A549 (cell line): ENCODE measurements around the gene CDC42. TPM values are rescaled to one million over a fixed set of nuclear protein-coding genes. Genes with fewer than 3 reads are reported as not detected.

Source experiments
- ATAC-seq, 2 experiments: fragments of 200-7000 bp in 1 of 2; fragments of >200 bp in 1 of 2; cut with Nextera tagmentation in 1 of 2; cut with Tn5 transposase in 1 of 2; 3 replicates each; pipeline versions ENCODE4 v1.8.0 to v1.9.1; 2018 to 2020; ENCODE audit warnings: mild to moderate bottlenecking in 1 of 2, moderate library complexity in 1 of 2
- CTCF ChIA-PET: fragments of 300-600 bp; sonication (Branson Sonifier 250); formaldehyde crosslinking; extraction: SDS; loops from one replicate; lab custom pipeline; 2021; ENCODE audit warnings: antibody characterized with exemption, inconsistent platforms; lab: Yijun Ruan, JAX
- POLR2A ChIA-PET: fragments of 350-600 bp; formaldehyde crosslinking; extraction: SDS; loops from one replicate; lab custom pipeline; 2021; ENCODE audit warnings: antibody characterized with exemption, inconsistent platforms; lab: Yijun Ruan, JAX
- DNase-seq, 2 experiments: peaks; one replicate each; pipeline versions ENCODE4 v3.0.0 to v3.0.0-alpha.2; 2011 to 2016; ENCODE audit warnings: low read depth in 1 of 2, low spot score in 1 of 2
- FAIRE-seq: peaks from 2 replicates; lab custom pipeline; 2011; peaks lifted over from hg19 to GRCh38; lab: Jason Lieb, UNC
- H3K27ac ChIP-seq, 2 experiments: fragments of >200 bp; sonication (Bioruptor Twin); formaldehyde crosslinking; 3 replicates each; pipeline ENCODE4 v1.5.1; 2016 to 2017
- H3K4me1 ChIP-seq: fragments of >200 bp; sonication (Bioruptor Twin); formaldehyde crosslinking; 3 replicates; pipeline ENCODE4 v1.6.1; 2016
- H3K4me2 ChIP-seq: fragments of >200 bp; sonication (Bioruptor Twin); formaldehyde crosslinking; 3 replicates; pipeline ENCODE4 v1.6.1; 2016
- H3K4me3 ChIP-seq: fragments of >200 bp; sonication (Bioruptor Twin); formaldehyde crosslinking; 3 replicates; pipeline ENCODE4 v1.5.1; 2016
- H3K9me3 ChIP-seq: fragments of >200 bp; sonication (Bioruptor Twin); formaldehyde crosslinking; 3 replicates; pipeline ENCODE4 v1.6.1; 2016
- CEBPB ChIP-seq, 2 experiments: fragments of >200 bp in 1 of 2; sonication (Bioruptor Twin) in 1 of 2; formaldehyde crosslinking in 1 of 2; IDR thresholded peaks; 2 replicates each; pipeline ENCODE4 v1.6.1; 2012 to 2016
- CHD2 ChIP-seq: fragments of 150-350 bp; IDR thresholded peaks from 2 replicates; pipeline ENCODE4 v1.6.1; 2014; ENCODE audit warnings: low read length; ENCODE audit not compliant: partially characterized antibody
- EHF ChIP-seq: fragments of 250-450 bp; sonication (Bioruptor Pico); IDR thresholded peaks from 2 replicates; pipeline ENCODE4 v1.5.0; 2020; ENCODE audit warnings: mild to moderate bottlenecking
- FOSL2 ChIP-seq, 2 experiments: fragments of 450-650 bp in 1 of 2; fragments of >200 bp in 1 of 2; sonication (Bioruptor Twin) in 1 of 2; formaldehyde crosslinking; IDR thresholded peaks; 2 replicates each; pipeline versions ENCODE4 v1.5.0 to v1.6.1; 2016 to 2020; ENCODE audit warnings: mild to moderate bottlenecking in 1 of 2, moderate library complexity in 1 of 2
- GATA3 ChIP-seq: IDR thresholded peaks from 2 replicates; pipeline ENCODE4 v1.6.1; 2012; ENCODE audit warnings: borderline replicate concordance
- HDAC2 ChIP-seq: fragments of 200-600 bp; sonication (generic); IDR thresholded peaks from 2 replicates; pipeline ENCODE4 v1.6.1; 2016
- HOXB13 ChIP-seq: fragments of 250-450 bp; sonication (Bioruptor Pico); IDR thresholded peaks from 2 replicates; pipeline ENCODE4 v1.5.0; 2020; ENCODE audit warnings: low read depth, mild to moderate bottlenecking, moderate library complexity
- HOXB5 ChIP-seq: fragments of 250-450 bp; sonication (Bioruptor Pico); IDR thresholded peaks from 2 replicates; pipeline ENCODE4 v1.5.0; 2020; ENCODE audit warnings: mild to moderate bottlenecking, moderate library complexity
- MAZ ChIP-seq: fragments of 150-350 bp; IDR thresholded peaks from 2 replicates; pipeline ENCODE4 v1.6.1; 2014; ENCODE audit warnings: antibody characterized with exemption, low read depth, low read length, borderline replicate concordance
- RAD21 ChIP-seq, 2 experiments: fragments of >200 bp in 1 of 2; sonication (Bioruptor Twin) in 1 of 2; formaldehyde crosslinking in 1 of 2; IDR thresholded peaks in 1 of 2; conservative IDR thresholded peaks in 1 of 2; 2 replicates in 1 of 2; 3 replicates in 1 of 2; pipeline ENCODE4 v1.6.1; 2012 to 2018; ENCODE audit warnings: inconsistent platforms in 1 of 2
- RFX5 ChIP-seq: fragments of 450-650 bp; IDR thresholded peaks from 2 replicates; pipeline ENCODE4 v1.7.1; 2014; ENCODE audit warnings: antibody characterized with exemption, mild to moderate bottlenecking, moderate library complexity
- RNF2 ChIP-seq: fragments of 200-600 bp; sonication (generic); IDR thresholded peaks from 2 replicates; pipeline ENCODE4 v1.6.1; 2016; ENCODE audit warnings: low read depth, mild to moderate bottlenecking, antibody characterized with exemption, moderate library complexity, borderline replicate concordance
- ZFP36 ChIP-seq: fragments of 450-650 bp; IDR thresholded peaks from 2 replicates; pipeline ENCODE4 v1.6.1; 2014; ENCODE audit warnings: borderline replicate concordance; ENCODE audit not compliant: partially characterized antibody
- ZSCAN20 ChIP-seq: fragments of 250-450 bp; sonication (Bioruptor Pico); IDR thresholded peaks from 2 replicates; pipeline ENCODE4 v1.8.0; 2022; ENCODE audit warnings: mild to moderate bottlenecking, moderate library complexity
- WGBS: methylation state at CpG from one replicate; pipeline ENCODE4 v1.1.6; 2017; ENCODE audit errors: missing lambda C conversion rate; 5-methylcytosine and 5-hydroxymethylcytosine counted together
- polyA plus RNA-seq, 4 experiments: library from polyadenylated mRNA; depleted of rRNA in 3 of 4; stranded (reverse); fragments of >200 nt; fragmentation: RNase III in 1 of 4; extraction: RNeasy Plus Mini Kit Qiagen cat#74134 plus additional on column Dnase treatment in 1 of 4; gene quantifications; 2 replicates in 3 of 4; 3 replicates in 1 of 4; pipeline ENCODE4 v1.2.3, GENCODE V29; 2011 to 2017
- TF ChIP-seq, protein P1 (sequence below): fragments of >200 bp; sonication (Bioruptor Twin); formaldehyde crosslinking; IDR thresholded peaks from 3 replicates; pipeline ENCODE4 v1.5.1; 2016
- TF ChIP-seq, protein P2 (sequence below): IDR thresholded peaks from 2 replicates; pipeline ENCODE4 v1.6.1; 2012; ENCODE audit warnings: low read depth, borderline replicate concordance
- TF ChIP-seq, protein P3 (sequence below): fragments of >200 bp; sonication (Bioruptor Twin); formaldehyde crosslinking; IDR thresholded peaks from 3 replicates; pipeline ENCODE4 v1.6.1; 2016

The CDC42 gene
- polyA plus RNA-seq, 2 of the 4 experiments (the other 2 are of a cell fraction) = 155 to 212 TPM

DNA sequence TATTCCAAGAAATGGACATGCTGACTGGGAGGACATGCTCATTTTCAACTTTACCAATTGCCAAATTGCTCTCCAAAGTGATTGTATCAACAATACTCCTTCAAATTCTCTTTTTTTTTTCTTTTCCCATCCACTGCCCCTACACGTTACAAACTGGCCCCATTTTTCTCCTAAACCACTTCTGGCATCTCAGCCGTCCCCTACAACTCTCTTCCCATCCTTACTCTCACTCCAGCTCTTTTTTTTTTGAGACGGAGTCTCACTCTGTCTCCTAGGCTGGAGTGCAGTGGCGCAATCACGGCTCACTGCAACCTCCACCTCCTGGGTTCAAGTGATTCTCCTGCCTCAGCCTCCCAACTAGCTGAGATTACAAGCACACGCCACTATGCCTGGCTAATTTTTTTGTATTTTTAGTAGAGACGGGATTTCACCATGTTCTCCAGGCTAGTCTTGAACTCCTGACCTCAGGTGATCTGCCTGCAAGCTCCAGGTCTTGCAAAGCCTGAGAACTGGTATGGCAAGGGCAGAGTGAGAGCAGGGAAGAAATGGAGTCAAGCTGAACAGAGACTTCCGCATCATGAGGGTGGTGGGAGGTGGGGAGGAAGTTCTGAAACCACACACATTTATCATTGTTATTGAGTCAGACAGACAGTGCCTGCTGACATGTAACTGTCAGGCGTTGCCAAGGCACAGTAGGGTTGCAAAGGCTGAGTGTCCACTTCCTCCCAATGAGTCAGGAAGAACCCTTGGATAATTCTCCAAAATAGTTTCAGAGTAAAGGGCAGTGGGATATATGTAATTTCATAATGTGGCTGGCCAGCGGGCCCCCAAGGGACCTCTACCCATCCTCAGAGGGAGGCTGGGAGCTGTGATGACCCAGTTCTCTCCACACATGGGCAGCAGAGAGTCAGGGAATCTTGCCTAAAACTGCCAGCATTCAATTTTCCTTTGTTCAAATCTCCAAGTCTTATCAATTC lies 33.6 kb upstream of the CDC42 start:
- Histone ChIP-seq H3K9me3 (no peaks in the 10 kb centered on the region), H3K4me1 (peaks cover 9% of the 10 kb centered on the region; the same call in 2 of the 3 replicates), H3K4me2 (peak overlapping the region; percentile 15; the same call in 1 of the 3 replicates)
- POLR2A ChIA-PET = no interaction called here
- CTCF ChIA-PET = no interaction called here
- 53% methylated on average over 10 of the region's 10 CpGs for WGBS
- peak; percentile 82 to 84 for ATAC-seq
- TF ChIP-seq ZSCAN20 (CRISPR knock-in tag) = no peak
- no peak for TF ChIP-seq MAZ
- no peak for TF ChIP-seq EHF (CRISPR knock-in tag)
- TF ChIP-seq RNF2 = no peak
- TF ChIP-seq, protein P1, sequence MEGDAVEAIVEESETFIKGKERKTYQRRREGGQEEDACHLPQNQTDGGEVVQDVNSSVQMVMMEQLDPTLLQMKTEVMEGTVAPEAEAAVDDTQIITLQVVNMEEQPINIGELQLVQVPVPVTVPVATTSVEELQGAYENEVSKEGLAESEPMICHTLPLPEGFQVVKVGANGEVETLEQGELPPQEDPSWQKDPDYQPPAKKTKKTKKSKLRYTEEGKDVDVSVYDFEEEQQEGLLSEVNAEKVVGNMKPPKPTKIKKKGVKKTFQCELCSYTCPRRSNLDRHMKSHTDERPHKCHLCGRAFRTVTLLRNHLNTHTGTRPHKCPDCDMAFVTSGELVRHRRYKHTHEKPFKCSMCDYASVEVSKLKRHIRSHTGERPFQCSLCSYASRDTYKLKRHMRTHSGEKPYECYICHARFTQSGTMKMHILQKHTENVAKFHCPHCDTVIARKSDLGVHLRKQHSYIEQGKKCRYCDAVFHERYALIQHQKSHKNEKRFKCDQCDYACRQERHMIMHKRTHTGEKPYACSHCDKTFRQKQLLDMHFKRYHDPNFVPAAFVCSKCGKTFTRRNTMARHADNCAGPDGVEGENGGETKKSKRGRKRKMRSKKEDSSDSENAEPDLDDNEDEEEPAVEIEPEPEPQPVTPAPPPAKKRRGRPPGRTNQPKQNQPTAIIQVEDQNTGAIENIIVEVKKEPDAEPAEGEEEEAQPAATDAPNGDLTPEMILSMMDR = peak; percentile 14; the same call in 1 of the 3 replicates
- peak; percentile 94 for TF ChIP-seq HOXB5 (CRISPR knock-in tag)
- TF ChIP-seq, protein P2, sequence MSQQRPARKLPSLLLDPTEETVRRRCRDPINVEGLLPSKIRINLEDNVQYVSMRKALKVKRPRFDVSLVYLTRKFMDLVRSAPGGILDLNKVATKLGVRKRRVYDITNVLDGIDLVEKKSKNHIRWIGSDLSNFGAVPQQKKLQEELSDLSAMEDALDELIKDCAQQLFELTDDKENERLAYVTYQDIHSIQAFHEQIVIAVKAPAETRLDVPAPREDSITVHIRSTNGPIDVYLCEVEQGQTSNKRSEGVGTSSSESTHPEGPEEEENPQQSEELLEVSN = no peak
- TF ChIP-seq HDAC2 = no peak
- no peak for TF ChIP-seq ZFP36
- peak; percentile 81 for TF ChIP-seq RFX5
- TF ChIP-seq FOSL2 (IDR thresholded peaks at IDR 0.05) = no peak
- peak; percentile 39 for TF ChIP-seq FOSL2 (CRISPR knock-in tag; IDR thresholded peaks at IDR 0.05)
- TF ChIP-seq, all 56 proteins: peak for 4
- no peak for FAIRE-seq
- Histone ChIP-seq H3K27ac (peak overlapping the region; percentile 53 to 76; a peak in 4 of 6 replicates), H3K4me3 (no peak overlapping the region)
- DNase-seq = peak in 1 of 2 experiments; percentile 66

DNA sequence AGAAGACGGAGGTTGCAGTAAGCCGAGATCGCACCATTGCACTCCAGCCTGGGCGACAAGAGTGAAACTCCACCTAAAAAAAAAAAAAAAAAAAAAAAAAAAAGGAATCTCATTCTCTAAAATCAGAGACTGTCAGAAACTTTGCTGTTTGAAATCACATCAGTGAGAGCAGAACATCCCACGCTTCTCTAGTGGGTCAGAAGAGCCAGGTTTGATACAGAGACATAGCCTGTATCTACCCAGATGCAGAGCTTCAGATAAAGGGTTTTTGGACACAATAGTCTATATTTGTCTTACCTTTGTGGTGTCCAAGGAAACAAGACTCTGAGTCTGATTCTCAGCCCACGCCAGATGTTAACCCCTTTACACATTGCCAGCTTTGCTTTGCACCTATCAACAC lies 31.4 kb upstream of the CDC42 start:
- TF ChIP-seq, protein P3, sequence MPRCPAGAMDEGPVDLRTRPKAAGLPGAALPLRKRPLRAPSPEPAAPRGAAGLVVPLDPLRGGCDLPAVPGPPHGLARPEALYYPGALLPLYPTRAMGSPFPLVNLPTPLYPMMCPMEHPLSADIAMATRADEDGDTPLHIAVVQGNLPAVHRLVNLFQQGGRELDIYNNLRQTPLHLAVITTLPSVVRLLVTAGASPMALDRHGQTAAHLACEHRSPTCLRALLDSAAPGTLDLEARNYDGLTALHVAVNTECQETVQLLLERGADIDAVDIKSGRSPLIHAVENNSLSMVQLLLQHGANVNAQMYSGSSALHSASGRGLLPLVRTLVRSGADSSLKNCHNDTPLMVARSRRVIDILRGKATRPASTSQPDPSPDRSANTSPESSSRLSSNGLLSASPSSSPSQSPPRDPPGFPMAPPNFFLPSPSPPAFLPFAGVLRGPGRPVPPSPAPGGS = no peak
- TF ChIP-seq HOXB13 (CRISPR knock-in tag) (no peak), FOSL2 (IDR thresholded peaks at IDR 0.05) (no peak), FOSL2 (CRISPR knock-in tag; IDR thresholded peaks at IDR 0.05) (no peak)
- TF ChIP-seq, all 56 proteins: peak for 0
- ATAC-seq (no peak), DNase-seq (no peak), FAIRE-seq (no peak)
- WGBS = 90% methylated on average over 6 of the region's 6 CpGs
- POLR2A ChIA-PET = no interaction called here
- no peak overlapping the region for H3K4me2 ChIP-seq
- H3K9me3 ChIP-seq = no peaks in the 10 kb centered on the region
- no peak overlapping the region for H3K27ac ChIP-seq
- H3K4me3 ChIP-seq = no peak overlapping the region
- peaks cover 9% of the 10 kb centered on the region; the same call in 2 of the 3 replicates for H3K4me1 ChIP-seq
- CTCF ChIA-PET = interaction anchor here (0.6 to 0.7 kb wide), 3 partner anchors 58 to 141 kb away, joined by 3 to 7 read pairs (median 3); no protein-coding TSS in a partner anchor

DNA sequence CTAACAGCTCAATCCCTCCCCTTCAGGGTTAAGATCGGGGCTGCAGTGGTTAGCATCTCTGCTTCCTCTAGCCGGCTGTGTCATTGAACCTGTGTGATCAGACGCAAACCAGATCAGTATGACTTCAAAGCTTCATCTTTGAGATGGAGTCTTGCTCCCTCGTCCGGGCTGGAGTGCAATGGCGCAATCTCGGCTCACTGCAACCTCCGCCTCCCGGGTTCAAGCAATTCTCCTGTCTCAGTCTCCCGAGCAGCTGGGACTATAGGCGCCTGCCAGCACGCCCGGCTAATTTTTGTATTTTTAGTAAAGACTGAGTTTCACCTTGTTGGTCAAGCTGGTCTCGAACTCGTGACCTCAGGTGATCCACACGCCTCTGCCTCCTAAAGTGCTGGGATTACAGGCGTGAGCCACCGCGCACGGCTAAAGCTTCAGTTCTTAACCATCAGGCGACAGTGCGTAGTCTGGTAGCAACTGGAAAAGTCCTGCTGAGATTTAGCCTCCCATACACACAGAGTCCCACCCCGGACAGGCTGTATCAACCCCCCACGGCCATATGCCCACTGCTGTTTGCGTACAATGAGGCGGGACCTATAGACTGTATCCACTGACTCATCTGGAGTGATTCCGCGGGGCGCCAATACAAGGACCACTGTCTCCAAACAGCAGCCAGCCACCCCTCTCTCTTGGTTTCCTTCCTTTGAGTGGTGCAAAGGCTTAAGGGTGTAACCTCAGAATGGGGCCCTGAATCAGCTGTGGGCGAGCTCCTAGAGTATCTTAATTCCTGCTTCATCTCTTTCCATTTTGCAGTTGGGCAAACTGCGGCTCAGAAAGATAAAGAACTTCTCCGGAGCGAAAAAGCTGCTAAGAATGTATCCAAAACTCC lies 27.8 kb upstream of the CDC42 start:
- peak; percentile 85 to 86 for ATAC-seq
- POLR2A ChIA-PET = interaction anchor here (0.6 to 2.2 kb wide), 8 partner anchors 9 to 436 kb away, joined by 3 to 13 read pairs (median 4); partner anchors contain the start of gene CDC42
- peak overlapping the region; percentile 99 for H3K4me3 ChIP-seq
- TF ChIP-seq FOSL2 (IDR thresholded peaks at IDR 0.05) (no peak), FOSL2 (CRISPR knock-in tag; IDR thresholded peaks at IDR 0.05) (peak; percentile 27; the same call in 1 of the 2 replicates), GATA3 (no peak), RAD21 (conservative IDR thresholded peaks at IDR 0.05 in 1 of 2, IDR thresholded peaks at IDR 0.05 in 1 of 2) (peak in 1 of 2 experiments; percentile 8; a peak in 1 of 5 replicates), CEBPB (IDR thresholded peaks at IDR 0.05) (peak in 1 of 2 experiments; percentile 65; a peak in 2 of 4 replicates), CHD2 (no peak)
- TF ChIP-seq, protein P1 = peak; percentile 5; the same call in 1 of the 3 replicates
- TF ChIP-seq, protein P3 = 0 out of 3 replicates have a peak, but pooled peaks have one; percentile 12
- DNase-seq = peak; percentile 73 to 83
- no peaks in the 10 kb centered on the region for H3K9me3 ChIP-seq
- peak overlapping the region; percentile 70 for H3K4me2 ChIP-seq
- H3K27ac ChIP-seq = peak overlapping the region; percentile 98
- no peak for FAIRE-seq
- CTCF ChIA-PET = interaction anchor here (1.0 to 2.4 kb wide), 7 partner anchors 10 to 656 kb away, joined by 3 to 11 read pairs (median 3); no protein-coding TSS in a partner anchor
- WGBS = 2% methylated on average over 30 of the region's 33 CpGs
- peaks cover 3% of the 10 kb centered on the region; the same call in 1 of the 3 replicates for H3K4me1 ChIP-seq
